Neuronal stem cell (in vitro differentiated cells): ENCODE results near the gene SCMH1.
"Not testable (repeated sequence)": the region's sequence is repeated elsewhere in the genome, so short reads cannot be mapped to it uniquely, and the experiment has no call there.

Experiments
- DNase-seq: peaks from one replicate; pipeline ENCODE4 v3.0.0-alpha.2; 2013; ENCODE audit warnings: low spot score
- H2AFZ ChIP-seq: one replicate; pipeline ENCODE4 v1.6.1; 2013; ENCODE audit warnings: mild to moderate bottlenecking, low read length, inconsistent platforms
- H2AK5ac ChIP-seq: 2 replicates; pipeline ENCODE4 v1.6.1; 2013; ENCODE audit warnings: low read depth, mild to moderate bottlenecking, inconsistent platforms, low read length, moderate library complexity, mixed read lengths
- H2BK120ac ChIP-seq: 2 replicates; pipeline ENCODE4 v1.6.1; 2013; ENCODE audit warnings: low read depth, mild to moderate bottlenecking, inconsistent platforms, low read length, moderate library complexity, mixed read lengths
- H2BK12ac ChIP-seq: one replicate; pipeline ENCODE4 v1.6.1; 2013; ENCODE audit warnings: low read length, inconsistent platforms
- H2BK15ac ChIP-seq: 2 replicates; pipeline ENCODE4 v1.6.1; 2013; ENCODE audit warnings: mild to moderate bottlenecking, low read length, inconsistent platforms, mixed read lengths
- H2BK5ac ChIP-seq: one replicate; pipeline ENCODE4 v1.6.1; 2013; ENCODE audit warnings: inconsistent platforms, mild to moderate bottlenecking, low read length, moderate library complexity
- H3K14ac ChIP-seq: one replicate; pipeline ENCODE4 v1.6.1; 2013; ENCODE audit warnings: low read length, inconsistent platforms
- H3K18ac ChIP-seq: 2 replicates; pipeline ENCODE4 v1.6.1; 2013; ENCODE audit warnings: low read length, inconsistent platforms
- H3K23ac ChIP-seq: 2 replicates; pipeline ENCODE4 v1.6.1; 2013; ENCODE audit warnings: low read depth, mild to moderate bottlenecking, mixed read lengths, low read length, inconsistent platforms; ENCODE audit not compliant: poor library complexity
- H3K27ac ChIP-seq: replicated peaks from 3 replicates; pipeline ENCODE4 v1.5.1; 2013; ENCODE audit warnings: low read length, inconsistent platforms
- H3K27me3 ChIP-seq, 3 experiments: 2 replicates each; pipeline ENCODE4 v1.6.1; 2013; ENCODE audit warnings: low read length in 3 of 3, mild to moderate bottlenecking in 2 of 3, inconsistent platforms in 1 of 3, low read depth in 1 of 3, mixed read lengths in 1 of 3, moderate library complexity in 1 of 3; ENCODE audit not compliant: control insufficient read depth in 3 of 3, insufficient read depth in 3 of 3
- H3K36me3 ChIP-seq, 2 donors: replicated peaks in 1 of 2; 2 replicates each; pipeline ENCODE4 v1.6.1; 2013; ENCODE audit warnings: low read length in 2 of 2; ENCODE audit not compliant: control insufficient read depth in 2 of 2, insufficient read depth in 2 of 2
- H3K4ac ChIP-seq: 2 replicates; pipeline ENCODE4 v1.6.1; 2013; ENCODE audit warnings: inconsistent platforms, mild to moderate bottlenecking, low read length, moderate library complexity
- H3K4me1 ChIP-seq, 2 donors: 1 replicate in 1 of 2; 2 replicates in 1 of 2; pipeline ENCODE4 v1.6.1; 2013; ENCODE audit warnings: low read length in 2 of 2, low read depth in 1 of 2; ENCODE audit not compliant: control insufficient read depth in 2 of 2, insufficient read depth in 1 of 2
- H3K4me2 ChIP-seq: one replicate; pipeline ENCODE4 v1.6.1; 2013; ENCODE audit warnings: mild to moderate bottlenecking, low read length, inconsistent platforms; ENCODE audit not compliant: insufficient read depth, poor library complexity, severe bottlenecking
- H3K4me3 ChIP-seq, 2 donors: 2 replicates each; pipeline ENCODE4 v1.5.1; 2013; ENCODE audit warnings: low read length in 2 of 2, mild to moderate bottlenecking in 2 of 2, inconsistent platforms in 1 of 2, moderate library complexity in 1 of 2
- H3K79me1 ChIP-seq: one replicate; pipeline ENCODE4 v1.6.1; 2013; ENCODE audit warnings: low read depth, mild to moderate bottlenecking, inconsistent platforms, low read length, moderate library complexity
- H3K9ac ChIP-seq: one replicate; pipeline ENCODE4 v1.6.1; 2013; ENCODE audit warnings: mild to moderate bottlenecking, low read depth, low read length, inconsistent platforms; ENCODE audit not compliant: poor library complexity
- H3K9me3 ChIP-seq, 2 donors: replicated peaks in 1 of 2; 2 replicates each; pipeline versions ENCODE3 to v1.6.1; 2013; ENCODE audit warnings: low read length in 2 of 2, mild to moderate bottlenecking in 2 of 2, inconsistent platforms in 1 of 2, low read depth in 1 of 2, mixed read lengths in 1 of 2, moderate library complexity in 1 of 2; ENCODE audit not compliant: control insufficient read depth in 2 of 2, insufficient read depth in 1 of 2
- H4K8ac ChIP-seq: one replicate; pipeline ENCODE4 v1.6.1; 2013; ENCODE audit warnings: low read depth, mild to moderate bottlenecking, inconsistent platforms, low read length, moderate library complexity
- H4K91ac ChIP-seq: one replicate; pipeline ENCODE4 v1.6.1; 2013; ENCODE audit warnings: low read length, low read depth, mild to moderate bottlenecking, inconsistent platforms; ENCODE audit not compliant: poor library complexity
- WGBS, 2 donors: extraction: QIAGEN DNeasy Blood & Tissue Kit; methylation state at CpG; one replicate each; pipeline ENCODE4 v1.1.7; 2013; ENCODE audit warnings: missing lambda C conversion rate in 2 of 2, mixed read lengths in 1 of 2; ENCODE audit not compliant: insufficient read length in 2 of 2, insufficient replicate concordance in 1 of 2; ENCODE audit errors: extremely low coverage in 2 of 2; 5-methylcytosine and 5-hydroxymethylcytosine counted together

The SCMH1 gene

GRCh38 chr1:41251120-41251519, 9.0 kb upstream of the SCMH1 start:
- not testable (repeated sequence) for H3K14ac ChIP-seq, H2AFZ ChIP-seq, H4K8ac ChIP-seq, H3K4me2 ChIP-seq, H3K27ac ChIP-seq, H2BK12ac ChIP-seq, H4K91ac ChIP-seq, H3K18ac ChIP-seq, H3K4me1 ChIP-seq, H3K4me3 ChIP-seq, H3K23ac ChIP-seq, H3K9ac ChIP-seq, H2AK5ac ChIP-seq, H2BK120ac ChIP-seq, H3K9me3 ChIP-seq, H3K4ac ChIP-seq, H3K27me3 ChIP-seq, DNase-seq, H3K36me3 ChIP-seq, H2BK15ac ChIP-seq, H3K79me1 ChIP-seq, H2BK5ac ChIP-seq
- no CpG with 5 or more reads among the region's 1 CpG for WGBS, 2 donors

GRCh38 chr1:41249319-41249718, 7.2 kb upstream of the SCMH1 start:
- Histone ChIP-seq H3K18ac (no peak overlapping the region), H3K9ac (no peak overlapping the region), H3K4ac (no peak overlapping the region), H3K9me3 (peaks cover 0 to 4% of the 10 kb centered on the region in 2 donors), H3K27ac (no peak overlapping the region), H2BK120ac (no peak overlapping the region), H3K27me3 (peaks cover 0 to 3% (median 0%) of the 10 kb centered on the region in 3 experiments), H3K4me2 (no peak overlapping the region), H2AFZ (no peak overlapping the region), H2BK15ac (no peak overlapping the region), H3K14ac (no peak overlapping the region), H2BK12ac (no peak overlapping the region), H4K91ac (no peak overlapping the region), H3K23ac (no peak overlapping the region), H3K4me1 (no peaks in the 10 kb centered on the region), H3K4me3 (no peak overlapping the region), H3K79me1 (no peaks in the 10 kb centered on the region), H4K8ac (no peak overlapping the region), H2BK5ac (no peak overlapping the region), H2AK5ac (no peak overlapping the region), H3K36me3 (no peaks in the 10 kb centered on the region)
- DNase-seq = no peak
- no CpG with 5 or more reads among the region's 5 CpGs for WGBS, 2 donors

- H2AFZ ChIP-seq = no peak overlapping the region
- H3K4ac ChIP-seq = no peak overlapping the region
- H3K4me2 ChIP-seq = no peak overlapping the region
- H2BK5ac ChIP-seq = no peak overlapping the region
- H3K9ac ChIP-seq = no peak overlapping the region
- no peak overlapping the region for H4K8ac ChIP-seq
- no CpG with 5 or more reads among the region's 1 CpG for WGBS, 2 donors
- no peak overlapping the region for H4K91ac ChIP-seq
- H3K9me3 ChIP-seq = no peaks in the 10 kb centered on the region
- no peak overlapping the region for H3K23ac ChIP-seq
- no peaks in the 10 kb centered on the region for H3K79me1 ChIP-seq
- H3K14ac ChIP-seq = no peak overlapping the region
- H3K27me3 ChIP-seq = peaks cover 0 to 3% (median 0%) of the 10 kb centered on the region in 3 experiments
- H3K4me1 ChIP-seq = peaks cover 6 to 9% of the 10 kb centered on the region in 2 donors
- no peak overlapping the region for H3K18ac ChIP-seq
- no peak overlapping the region for H2BK15ac ChIP-seq
- no peak overlapping the region for H2BK12ac ChIP-seq
- H3K27ac ChIP-seq = no peak overlapping the region
- no peaks in the 10 kb centered on the region for H3K36me3 ChIP-seq
- DNase-seq = no peak
- H3K4me3 ChIP-seq = no peak overlapping the region
- no peak overlapping the region for H2AK5ac ChIP-seq
- no peak overlapping the region for H2BK120ac ChIP-seq
Observed at GRCh38 chr1:41246568-41246967, 4.5 kb upstream of the SCMH1 start.

- no peak overlapping the region for H3K18ac ChIP-seq
- no peak overlapping the region for H2AFZ ChIP-seq
- no peak overlapping the region for H3K4me3 ChIP-seq
- no peak overlapping the region for H2BK15ac ChIP-seq
- no peak overlapping the region for H2BK120ac ChIP-seq
- DNase-seq = no peak
- peaks cover 0 to 3% (median 0%) of the 10 kb centered on the region in 3 experiments for H3K27me3 ChIP-seq
- H3K36me3 ChIP-seq = no peaks in the 10 kb centered on the region
- H3K23ac ChIP-seq = no peak overlapping the region
- H4K8ac ChIP-seq = no peak overlapping the region
- peaks cover 6 to 9% of the 10 kb centered on the region in 2 donors for H3K4me1 ChIP-seq
- no peak overlapping the region for H3K14ac ChIP-seq
- no peak overlapping the region for H4K91ac ChIP-seq
- H2BK12ac ChIP-seq = no peak overlapping the region
- H3K79me1 ChIP-seq = no peaks in the 10 kb centered on the region
- H2BK5ac ChIP-seq = no peak overlapping the region
- H3K9me3 ChIP-seq = no peaks in the 10 kb centered on the region
- no peak overlapping the region for H3K9ac ChIP-seq
- WGBS, 2 donors = no CpG with 5 or more reads among the region's 2 CpGs
- no peak overlapping the region for H3K27ac ChIP-seq
- H3K4me2 ChIP-seq = no peak overlapping the region
- no peak overlapping the region for H2AK5ac ChIP-seq
- H3K4ac ChIP-seq = no peak overlapping the region
Observed at GRCh38 chr1:41245659-41246058, 3.6 kb upstream of the SCMH1 start.
